Stimulated activated CD8-positive, alpha-beta memory T cell treated with anti-CD3 and anti-CD28 coated beads, Interleukin-15, amount 100 ng/mL, for 24 hours (primary cell): ENCODE measurements around the gene TMEM187.

Source experiments
- DNase-seq: peaks from one replicate; pipeline ENCODE4 v3.0.0-alpha.2; 2020; ENCODE audit warnings: low read depth

TMEM187 gene

GRCh38 chrX:153954558-153955227 lies 17.9 kb upstream of the TMEM187 start:
- DNase-seq = no peak

GRCh38 chrX:153955228-153955732 lies 17.3 kb upstream of the TMEM187 start:
- no peak for DNase-seq

GRCh38 chrX:153956044-153956907 lies 16.3 kb upstream of the TMEM187 start:
- no peak for DNase-seq

- DNase-seq = no peak
Observed at GRCh38 chrX:153957224-153957623, 15.3 kb upstream of the TMEM187 start.

- no peak for DNase-seq
Observed at GRCh38 chrX:153958605-153959004, 13.9 kb upstream of the TMEM187 start.

- no peak for DNase-seq
Observed at GRCh38 chrX:153959649-153960048, 12.9 kb upstream of the TMEM187 start.

- DNase-seq = no peak
Observed at GRCh38 chrX:153960077-153960476, 12.5 kb upstream of the TMEM187 start.

GRCh38 chrX:153960786-153961185 lies 11.8 kb upstream of the TMEM187 start:
- DNase-seq = no peak

GRCh38 chrX:153961292-153961691 lies 11.3 kb upstream of the TMEM187 start:
- no peak for DNase-seq

- no peak for DNase-seq
Observed at GRCh38 chrX:153963546-153963945, 9.0 kb upstream of the TMEM187 start.

GRCh38 chrX:153964105-153964504 lies 8.4 kb upstream of the TMEM187 start:
- no peak for DNase-seq

- no peak for DNase-seq
Observed at GRCh38 chrX:153965406-153965805, 7.1 kb upstream of the TMEM187 start.

- no peak for DNase-seq
Observed at GRCh38 chrX:153966283-153966688, 6.3 kb upstream of the TMEM187 start.

- DNase-seq = no peak
Observed at GRCh38 chrX:153966841-153967535, 5.6 kb upstream of the TMEM187 start.

- no peak for DNase-seq
Observed at GRCh38 chrX:153967536-153968224, 4.9 kb upstream of the TMEM187 start.

GRCh38 chrX:153968255-153968654 lies 4.3 kb upstream of the TMEM187 start:
- DNase-seq = no peak

- DNase-seq = no peak
Observed at GRCh38 chrX:153968754-153969124, 3.8 kb upstream of the TMEM187 start.

GRCh38 chrX:153969125-153969903 lies 3.2 kb upstream of the TMEM187 start:
- no peak for DNase-seq

- no peak for DNase-seq
Observed at GRCh38 chrX:153969904-153970356, 2.6 kb upstream of the TMEM187 start.

GRCh38 chrX:153970357-153971123 lies 2.0 kb upstream of the TMEM187 start:
- DNase-seq = no peak

- DNase-seq = peak; percentile 50
Observed at GRCh38 chrX:153971124-153971449, 1.5 kb upstream of the TMEM187 start.
